T-helper 9 cell (primary cell): ENCODE results near the gene CCDC178.
"Not testable (repeated sequence)": the region's sequence is repeated elsewhere in the genome, so short reads cannot be mapped to it uniquely, and the experiment has no call there.

Source experiments
- DNase-seq: peaks from one replicate; pipeline ENCODE4 v3.0.0-alpha.2; 2020
- total RNA-seq, 2 donors: gene quantifications; one replicate each; lab custom pipeline; 2026; lab: John Stamatoyannopoulos, UW

Gene CCDC178, protein sequence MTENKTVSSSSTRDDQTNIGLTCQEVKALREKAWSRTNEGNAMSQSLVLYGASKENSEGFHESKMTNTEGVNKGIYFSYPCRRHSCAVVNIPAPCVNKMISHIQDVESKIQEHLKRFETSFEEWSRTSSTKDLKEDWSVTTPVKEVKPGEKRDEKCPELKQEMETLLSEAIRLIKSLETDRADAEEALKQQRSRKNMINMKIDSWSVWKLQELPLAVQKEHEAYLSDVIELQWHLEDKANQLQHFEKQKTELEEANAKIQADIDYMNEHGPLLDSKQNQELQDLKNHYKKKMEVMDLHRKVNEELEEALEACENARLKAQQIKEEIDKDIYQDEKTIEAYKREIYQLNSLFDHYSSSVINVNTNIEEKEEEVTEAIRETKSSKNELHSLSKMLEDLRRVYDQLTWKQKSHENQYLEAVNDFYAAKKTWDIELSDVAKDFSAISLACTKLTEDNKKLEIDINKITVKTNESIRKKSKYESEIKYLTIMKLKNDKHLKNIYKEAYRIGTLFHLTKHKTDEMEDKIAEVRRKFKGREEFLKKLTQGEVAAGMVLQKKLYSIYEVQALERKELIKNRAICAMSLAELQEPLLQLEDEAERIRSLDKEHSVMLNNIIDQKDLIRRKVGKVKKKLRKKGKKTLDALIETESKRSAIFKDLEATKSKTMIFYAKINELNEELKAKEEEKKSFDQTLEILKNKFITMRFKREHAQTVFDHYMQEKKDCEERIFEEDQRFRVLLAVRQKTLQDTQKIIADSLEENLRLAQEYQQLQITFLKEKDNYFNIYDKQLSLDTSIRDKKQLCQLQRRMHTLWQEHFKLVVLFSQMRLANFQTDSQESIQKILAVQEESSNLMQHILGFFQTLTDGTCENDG
- total RNA-seq: 0 to 0.07 reads per million in 2 donors

DNA sequence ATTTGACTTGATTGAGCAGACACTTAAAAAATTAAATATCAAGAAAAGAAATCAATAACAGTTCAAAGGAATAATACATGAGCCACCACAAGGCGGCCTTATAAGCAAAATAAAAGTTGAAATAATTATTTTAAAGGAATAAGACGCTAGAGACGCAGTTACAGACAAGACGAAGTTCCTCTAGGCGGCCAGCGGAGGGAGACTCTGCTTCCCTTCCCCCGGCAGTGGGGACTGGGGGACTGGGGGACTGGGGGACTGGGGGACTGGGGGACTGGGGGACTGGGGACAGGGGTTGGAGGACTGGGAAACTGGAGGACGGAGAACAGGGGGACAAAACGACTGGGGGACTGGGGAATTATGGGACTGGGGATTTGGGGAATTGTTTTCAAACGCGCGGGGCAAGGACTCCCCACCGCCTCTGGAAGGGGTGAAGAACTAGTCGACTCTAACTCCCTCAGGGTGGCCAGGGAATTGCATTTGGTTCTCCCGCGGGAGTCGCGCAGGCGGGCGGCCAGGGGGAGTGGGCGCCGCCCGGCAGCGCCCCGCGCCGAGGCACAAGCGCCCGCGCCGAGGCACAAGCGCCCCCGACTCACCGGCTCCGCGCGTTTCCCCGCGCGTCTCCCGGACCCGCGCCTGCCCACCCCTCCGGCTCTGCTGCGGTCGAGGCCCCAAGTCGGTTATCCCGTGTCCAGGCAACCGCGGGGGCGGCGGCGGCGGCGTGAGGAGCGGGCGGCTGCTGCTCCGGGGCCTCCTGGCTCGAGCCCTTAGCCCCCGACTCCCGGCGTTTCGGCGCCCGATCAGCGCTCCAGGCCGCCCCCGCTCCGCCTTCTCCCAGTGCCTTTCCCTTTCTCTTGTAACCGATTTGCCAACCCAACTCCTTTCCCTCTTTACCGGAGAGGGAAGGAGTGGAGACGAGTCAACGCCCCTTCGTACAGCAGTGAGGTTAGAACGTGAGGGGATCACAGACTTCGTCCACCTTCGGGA is at the start of gene CCDC178:
TSS of gene CCDC178 (minus strand) at position 662 of the 984 bp plus-strand sequence. CDS start 28,633 bp downstream, outside the sequence.
- DNase-seq: no peak

DNA sequence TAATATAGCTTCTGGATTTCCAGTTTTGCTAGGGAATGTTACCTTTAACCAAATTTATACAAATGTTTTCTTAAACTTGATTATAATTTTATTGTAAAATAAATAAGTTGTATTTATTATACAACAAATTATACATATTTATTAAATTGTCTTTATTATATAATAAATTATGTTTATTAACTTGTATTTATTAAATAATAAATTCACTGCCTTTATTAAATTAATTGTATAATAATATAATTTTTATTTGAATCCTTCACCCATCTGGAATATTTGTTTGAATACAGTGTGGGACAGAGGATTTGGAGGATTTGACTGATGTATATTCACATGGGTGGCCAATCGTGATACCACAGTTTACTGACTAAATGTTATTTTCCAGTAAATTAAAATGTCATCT is 43.4 kb upstream of the CCDC178 start:
- DNase-seq: no peak

DNA sequence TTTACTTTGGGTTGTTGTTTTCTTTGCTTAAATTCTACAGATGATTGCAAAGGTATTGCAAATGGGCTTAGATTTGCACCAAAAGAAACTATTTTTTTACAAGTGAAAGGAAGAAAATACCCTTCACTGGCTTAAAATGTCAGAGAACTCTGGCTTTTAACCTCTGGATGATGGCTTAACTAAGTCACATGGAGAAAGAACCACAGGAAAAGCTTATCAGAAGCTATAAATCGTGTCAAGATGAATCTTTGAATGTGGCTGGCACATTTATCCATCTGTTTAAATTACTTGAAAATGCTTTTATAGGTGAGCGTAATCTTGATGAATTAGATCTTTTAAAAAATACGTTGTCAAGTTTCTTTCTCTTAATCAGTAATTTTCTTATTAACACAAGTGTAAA is 32.0 kb upstream of the CCDC178 start:
- DNase-seq: no peak

DNA sequence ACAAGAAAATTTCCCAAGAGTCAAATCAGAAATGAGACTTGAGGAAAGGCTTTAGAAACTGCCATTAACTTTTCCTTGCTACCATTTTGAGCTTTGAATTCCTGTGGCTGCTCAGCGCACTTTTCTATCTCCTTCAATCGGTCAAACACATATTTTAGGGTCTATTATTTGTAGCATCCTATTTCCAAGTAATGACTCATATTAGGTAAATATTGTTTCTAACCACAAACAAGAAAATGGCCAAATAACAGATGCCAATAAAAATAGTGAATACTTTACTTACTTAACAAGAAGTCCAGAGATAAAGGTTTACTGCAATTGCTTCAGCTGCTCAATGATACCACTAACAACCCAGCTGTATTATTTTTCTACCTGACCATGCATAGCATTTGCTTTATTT is 29.7 kb upstream of the CCDC178 start:
- DNase-seq: no peak

DNA sequence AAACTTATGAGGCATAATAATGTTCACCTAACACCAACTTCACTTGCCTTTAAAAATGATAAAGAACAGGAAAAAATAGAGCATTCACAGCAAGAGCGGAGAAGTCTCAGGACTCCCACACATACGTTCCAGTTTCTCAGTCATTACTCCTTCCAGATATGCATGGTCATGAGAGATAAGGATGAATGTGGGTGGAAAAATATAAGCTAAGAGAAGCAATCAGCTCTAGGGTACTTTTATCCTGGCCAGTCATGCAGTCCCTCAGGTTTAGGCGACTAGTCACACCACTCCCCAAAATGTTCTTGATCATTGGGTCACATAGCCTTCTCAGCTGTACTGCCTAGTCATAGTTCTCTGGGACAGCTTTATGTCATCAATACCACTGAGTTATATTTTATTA is 29.2 kb upstream of the CCDC178 start:
- no peak for DNase-seq

DNA sequence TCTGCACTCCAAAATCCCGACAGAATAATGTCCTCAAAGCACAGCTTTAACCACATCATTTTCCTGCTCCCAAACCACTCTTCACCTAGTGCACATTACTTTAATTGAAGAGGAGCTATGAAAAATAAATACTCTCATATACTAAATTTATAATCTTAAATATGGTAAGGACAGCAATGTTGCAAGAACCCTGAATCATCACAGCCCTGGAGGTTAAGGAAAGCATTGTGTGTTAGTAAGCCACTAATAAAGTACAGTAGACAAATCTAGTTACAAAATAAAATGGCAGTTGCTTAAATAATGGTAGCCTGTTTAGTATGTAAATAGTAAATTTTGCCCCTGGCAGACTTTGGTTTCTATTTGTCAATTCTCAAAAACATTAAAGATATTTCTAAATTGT is 27.0 kb upstream of the CCDC178 start:
- DNase-seq: no peak

DNA sequence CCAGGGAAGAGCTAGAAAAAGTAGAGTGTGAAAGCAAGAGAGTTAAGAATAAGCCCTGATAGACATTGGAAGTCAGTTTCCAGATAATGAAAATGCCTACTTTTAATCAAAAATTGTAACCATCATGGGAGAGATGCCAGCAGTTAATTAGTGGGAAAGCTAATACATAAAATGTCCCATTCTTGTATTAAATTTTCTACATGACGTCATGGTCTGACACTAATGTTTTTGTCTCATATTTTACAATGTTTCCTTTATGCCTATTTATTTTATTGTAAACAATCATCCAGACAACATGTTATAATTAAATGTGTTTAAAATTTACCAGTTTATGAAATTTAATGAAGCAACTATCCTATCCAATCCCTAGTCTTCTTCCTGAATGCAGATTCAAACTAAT is 26.3 kb upstream of the CCDC178 start:
- DNase-seq: no peak

DNA sequence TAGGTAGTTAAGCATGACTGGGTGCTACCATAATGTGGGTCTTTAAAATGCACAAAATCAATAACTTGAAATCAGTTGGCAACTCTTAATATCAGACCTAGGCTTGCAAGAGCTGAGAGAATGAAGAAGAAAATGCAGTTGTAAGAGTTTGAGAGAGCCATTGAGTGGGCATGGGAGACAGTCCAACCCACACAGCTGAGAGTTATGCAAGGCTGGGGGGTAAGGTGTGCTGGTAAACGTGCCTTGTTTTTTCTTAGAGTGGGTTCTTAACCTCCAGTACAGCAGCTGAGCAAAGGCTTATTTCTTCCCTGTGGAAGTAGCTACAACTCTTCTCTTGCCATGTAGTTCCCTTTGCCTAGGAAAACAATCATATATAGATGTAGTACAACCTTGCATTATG is 20.2 kb upstream of the CCDC178 start:
- no peak for DNase-seq

DNA sequence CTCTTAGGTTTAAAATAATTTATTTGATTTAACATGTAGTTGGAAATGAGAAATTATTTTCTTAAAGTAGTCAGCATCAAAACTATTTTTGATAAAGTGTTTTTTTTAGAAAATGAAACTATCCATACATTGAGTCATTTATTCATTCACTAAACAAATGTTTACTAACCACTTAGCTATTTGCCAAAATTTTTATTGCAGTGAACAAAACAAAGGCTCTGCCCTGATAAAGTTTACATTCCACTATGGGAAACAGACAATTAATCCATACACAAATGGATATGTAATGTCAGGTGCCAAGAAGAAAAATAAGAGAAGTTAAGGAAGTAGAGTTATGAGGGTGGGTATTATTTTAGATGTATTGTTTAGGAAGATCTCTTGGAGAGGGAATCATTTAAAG is 19.1 kb upstream of the CCDC178 start:
- no peak for DNase-seq

DNA sequence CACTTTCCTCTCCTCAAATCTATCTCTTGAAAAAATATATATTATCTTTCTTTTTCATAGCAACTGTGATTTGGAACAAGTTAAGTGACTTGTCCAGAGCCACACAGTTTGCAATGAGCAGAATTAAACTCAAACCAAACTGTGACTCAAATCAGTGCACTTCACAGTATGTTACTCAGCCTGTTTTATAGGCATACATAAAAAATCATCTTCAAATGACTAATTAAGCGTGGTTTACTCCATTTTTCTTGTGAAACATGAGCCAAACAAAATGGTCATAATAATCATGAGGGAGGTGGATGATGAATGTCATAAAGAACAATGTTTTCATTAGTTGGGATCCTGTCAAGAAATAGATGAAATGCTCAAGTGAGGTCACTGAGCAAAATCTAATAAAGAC is 6.1 kb upstream of the CCDC178 start:
- no peak for DNase-seq

DNA sequence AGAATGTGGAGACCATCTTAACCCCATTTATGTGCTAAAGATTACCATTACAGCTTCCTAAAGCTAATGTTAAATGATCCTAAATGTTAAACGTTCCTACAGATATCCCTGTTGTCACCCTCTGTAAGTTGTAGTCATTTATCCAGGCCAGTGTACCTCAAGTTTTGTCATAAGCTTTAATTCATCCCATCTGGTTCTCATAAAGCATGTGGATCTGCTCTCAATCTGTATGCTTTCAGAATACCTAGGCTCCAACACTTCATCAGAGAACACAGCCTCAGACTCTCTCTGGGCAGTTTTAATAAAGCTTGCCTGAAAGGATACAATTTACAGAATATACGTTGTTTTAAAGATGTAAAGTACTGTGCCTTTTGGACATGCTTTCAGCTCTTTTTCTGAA is 4.2 kb upstream of the CCDC178 start:
- no peak for DNase-seq

DNA sequence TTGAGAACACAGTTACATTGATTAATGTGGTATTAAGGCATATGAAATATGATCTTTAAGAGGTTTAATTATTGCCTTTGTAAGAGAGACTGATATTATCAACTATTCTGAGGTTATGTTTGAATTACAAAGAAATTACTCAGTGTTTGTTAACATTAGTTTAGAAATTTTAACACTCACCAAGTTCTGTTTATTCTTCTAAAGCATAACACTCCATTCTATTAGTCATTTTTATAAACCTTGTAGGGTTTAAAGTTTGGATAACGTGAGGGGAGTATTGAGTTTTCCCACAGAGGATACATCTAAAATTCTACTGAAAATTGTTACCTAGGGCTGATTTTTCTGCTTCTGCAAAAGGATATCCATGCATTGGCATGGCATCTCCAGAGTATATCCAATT is 7.7 kb downstream of the CCDC178 start:
- no peak for DNase-seq

DNA sequence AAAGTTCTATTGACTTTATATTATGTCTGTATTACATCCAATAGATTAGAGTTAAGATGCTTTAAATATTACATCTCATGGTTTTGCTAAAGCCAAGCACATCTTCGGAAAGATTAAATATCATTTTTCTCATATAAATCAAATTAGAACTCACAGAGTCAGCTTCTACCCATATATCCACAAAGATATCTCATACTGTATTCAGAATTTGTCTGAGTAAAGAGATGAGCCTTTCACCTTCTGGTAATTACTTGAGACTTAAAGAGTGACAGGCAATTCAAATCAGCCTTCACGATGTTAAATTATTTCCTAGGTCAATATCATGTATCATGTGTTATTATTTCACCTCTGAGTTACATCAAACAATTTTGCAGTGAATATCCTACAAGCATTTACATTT is 13.0 kb downstream of the CCDC178 start:
- DNase-seq: no peak

DNA sequence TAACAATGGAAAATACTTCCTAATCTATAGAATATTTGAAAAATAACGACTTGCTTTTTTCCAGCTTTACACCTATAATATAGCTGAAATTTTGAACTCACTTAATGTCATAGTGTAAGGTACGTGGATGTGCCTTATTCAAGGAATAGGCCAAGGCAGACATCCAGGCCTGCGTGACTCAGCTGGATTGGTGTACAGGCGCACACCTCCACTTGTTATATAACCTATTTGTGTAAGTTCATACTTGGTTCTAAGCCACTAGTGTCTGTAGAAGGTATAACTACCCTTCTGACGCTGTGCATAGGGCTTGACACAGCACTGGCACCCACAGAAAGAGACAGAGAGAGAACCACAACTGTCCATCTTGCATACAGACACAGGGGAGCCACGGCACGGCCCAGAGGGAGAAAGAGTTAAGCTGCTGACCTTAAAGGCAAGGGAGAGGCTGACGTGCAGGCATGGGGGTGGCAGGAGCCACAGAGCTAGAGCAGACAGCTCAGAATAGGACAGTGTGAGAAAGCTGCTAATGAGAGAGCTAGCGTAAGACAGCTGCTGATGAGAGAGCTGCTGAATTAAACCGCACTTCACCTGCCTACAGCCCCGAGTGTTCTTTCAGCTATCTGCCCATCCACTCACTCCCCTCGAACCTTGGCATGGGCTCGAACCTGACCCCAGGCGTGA is 16.1 kb downstream of the CCDC178 start:
- no peak for DNase-seq

DNA sequence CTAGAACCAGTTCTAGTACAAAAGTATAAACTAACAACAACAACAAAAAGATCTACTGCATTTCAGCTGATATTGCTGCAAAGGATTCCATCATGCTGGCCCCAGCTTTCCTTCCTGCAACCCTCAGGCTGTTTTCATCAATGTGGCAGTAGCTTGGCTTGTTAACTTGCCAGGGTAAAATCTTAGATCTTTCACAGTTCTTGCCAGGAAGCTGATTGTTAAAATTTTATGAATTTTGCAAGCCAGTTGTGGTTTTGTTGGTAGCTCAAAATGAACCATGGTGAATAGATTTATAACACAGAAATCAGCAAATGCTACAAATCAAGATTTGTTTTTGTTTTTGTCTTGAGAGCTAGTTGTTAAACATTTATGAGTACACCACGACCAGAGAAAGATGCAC is 19.3 kb downstream of the CCDC178 start:
- no peak for DNase-seq

DNA sequence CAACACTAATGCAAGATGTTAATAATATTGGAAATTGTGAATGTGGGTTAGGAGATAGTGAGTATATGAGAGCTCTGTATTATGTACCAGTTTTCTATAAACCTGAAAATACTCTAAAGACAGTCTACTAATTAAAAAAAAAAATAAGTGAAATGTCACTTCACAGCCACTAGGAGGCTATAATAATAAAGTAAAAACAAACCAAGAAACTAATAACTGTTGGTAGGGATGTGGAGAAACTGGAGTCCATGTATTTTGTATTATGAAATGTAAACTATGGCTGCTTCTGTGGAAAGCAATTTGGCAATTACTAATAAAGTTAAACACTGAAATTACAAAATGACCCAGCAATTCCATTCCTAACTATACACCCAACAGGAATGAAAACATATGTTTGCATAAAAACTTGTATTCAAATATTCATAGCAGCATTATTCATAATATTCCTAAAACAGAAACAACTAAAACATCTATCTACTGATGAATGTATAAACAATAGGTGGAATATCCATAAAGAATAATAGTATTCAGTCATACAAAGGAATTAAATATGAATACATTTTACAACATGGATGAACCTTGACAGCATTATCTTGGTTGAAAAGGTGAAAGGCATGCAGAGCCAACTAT is 36.2 kb downstream of the CCDC178 start:
- no peak for DNase-seq

DNA sequence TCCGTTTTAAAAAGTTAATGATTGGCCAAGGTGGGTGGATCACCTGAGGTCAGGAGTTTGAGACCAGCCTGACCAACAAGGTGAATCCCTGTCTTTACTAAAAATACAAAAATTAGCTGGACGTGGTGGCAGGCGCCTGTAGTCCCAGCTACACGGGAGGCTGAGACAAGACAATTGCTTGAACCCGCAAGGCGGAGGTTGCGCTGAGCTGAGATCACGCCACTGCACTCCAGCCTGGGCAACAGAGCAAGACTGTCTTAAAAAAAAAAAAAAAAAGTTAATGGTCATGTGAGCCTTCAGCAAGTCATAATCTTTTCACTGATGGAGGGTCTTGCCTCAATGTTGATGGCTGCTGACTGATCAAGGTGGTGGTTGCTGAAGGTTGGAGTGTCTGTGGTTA is 41.6 kb downstream of the CCDC178 start:
- DNase-seq: not testable (repeated sequence)

DNA sequence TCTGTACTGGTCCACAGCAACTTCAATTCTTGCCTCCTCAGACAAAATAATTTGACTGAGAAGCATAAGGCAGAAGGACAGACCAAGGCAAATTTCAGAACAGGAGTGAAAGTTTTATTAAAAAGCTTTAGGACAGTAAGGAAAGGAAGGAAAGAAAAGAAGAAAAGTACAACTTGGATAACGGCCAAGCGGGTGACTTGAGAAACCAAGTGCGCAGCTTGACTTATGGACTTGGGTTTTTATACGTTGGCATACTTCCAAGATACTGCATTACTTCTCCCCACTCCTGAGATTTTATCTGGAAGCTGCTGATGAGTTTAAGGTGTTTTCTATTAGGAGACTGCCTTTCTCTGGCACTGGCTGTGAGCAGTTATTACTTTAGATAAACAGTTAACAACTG is 64.7 kb downstream of the CCDC178 start:
- no peak for DNase-seq

DNA sequence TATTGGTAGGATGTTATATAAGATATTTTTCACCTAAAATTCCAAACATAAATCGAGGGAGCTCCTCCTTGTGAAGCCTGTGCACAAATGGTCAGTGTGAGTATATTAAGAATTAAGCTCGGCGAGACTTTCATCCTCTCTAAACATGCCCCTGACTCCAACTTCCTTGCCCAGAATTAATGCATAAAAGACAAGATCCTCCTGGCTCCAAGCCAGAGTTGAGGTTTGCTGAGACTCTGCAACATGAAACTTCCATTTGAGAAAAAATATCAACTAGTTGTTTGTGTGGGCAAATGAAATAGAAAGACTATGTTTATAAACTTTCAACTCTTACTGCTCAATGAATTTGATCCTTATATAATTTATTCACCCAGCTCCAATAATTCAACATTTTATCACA is 68.1 kb downstream of the CCDC178 start:
- DNase-seq: no peak

DNA sequence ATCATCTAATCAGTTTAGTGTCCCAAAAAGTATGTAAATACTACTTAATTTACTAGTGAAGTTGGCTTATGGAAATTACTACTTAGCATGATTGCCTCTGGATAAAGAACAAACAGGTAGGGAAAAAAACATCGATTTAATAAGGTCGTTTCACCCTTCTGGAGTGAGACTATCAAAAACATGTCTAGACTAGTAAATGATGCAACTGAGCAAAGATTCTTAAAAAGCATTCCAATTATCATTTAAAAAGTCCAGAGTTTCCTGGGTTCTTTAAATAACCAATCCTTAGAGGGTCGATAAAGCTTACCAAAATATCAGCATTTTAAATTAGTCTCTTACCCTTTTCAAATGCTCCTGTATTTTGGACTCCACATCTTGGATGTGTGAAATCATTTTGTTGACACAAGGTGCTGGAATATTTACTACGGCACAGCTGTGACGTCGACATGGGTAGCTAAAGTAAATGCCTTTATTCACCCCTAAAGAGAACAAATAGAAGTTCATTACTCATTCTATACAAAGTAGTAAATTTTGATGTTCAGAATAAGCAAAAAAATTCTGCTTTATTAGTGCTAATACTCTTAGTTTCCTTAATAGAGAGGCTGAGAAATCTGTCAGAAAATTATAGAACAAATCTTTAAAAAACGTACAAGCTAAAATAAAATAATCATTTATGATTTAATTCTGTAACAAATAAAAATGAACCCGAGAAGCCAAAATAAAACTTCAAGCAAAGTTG is 70.6 kb downstream of the CCDC178 start:
- no peak for DNase-seq

DNA sequence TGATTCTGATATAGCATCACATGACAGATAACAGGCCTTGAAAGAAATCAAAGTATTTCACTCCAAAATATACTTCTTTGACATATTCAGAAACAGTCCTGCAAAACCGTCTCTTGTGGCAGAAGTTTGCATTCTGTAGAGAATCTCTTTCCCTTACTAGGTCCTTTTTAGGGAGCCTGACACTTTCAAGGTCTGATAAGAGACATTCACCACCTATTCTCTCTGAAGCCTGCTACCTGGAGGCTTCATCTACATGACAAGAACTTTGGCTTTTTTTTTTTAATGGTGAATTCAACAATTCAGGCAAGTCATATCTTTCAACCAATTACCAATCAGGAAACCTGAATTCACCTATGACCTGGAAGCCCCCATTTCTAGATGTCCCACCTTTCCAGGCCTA is 83.8 kb downstream of the CCDC178 start:
- no peak for DNase-seq
